Liver (tissue), 9 donors: ENCODE measurements around the gene IRF3. TPM values are rescaled to one million over a fixed set of nuclear protein-coding genes. Genes with fewer than 3 reads are reported as not detected.

Experiments used
- DNase-seq: peaks from one replicate; pipeline ENCODE4 v3.0.0-alpha.2; 2017; ENCODE audit warnings: low spot score
- H3K27ac ChIP-seq, 2 donors: one replicate each; pipeline ENCODE4 v1.7.0; 2013; ENCODE audit warnings: inconsistent platforms in 2 of 2, low read length in 2 of 2, control low read depth in 1 of 2, low read depth in 1 of 2, mild to moderate bottlenecking in 1 of 2
- H3K27me3 ChIP-seq, 4 donors: one replicate each; pipeline versions ENCODE4 v1.6.1 to v1.7.0; 2013; ENCODE audit warnings: low read length in 3 of 4, inconsistent platforms in 1 of 4, mild to moderate bottlenecking in 1 of 4, moderate library complexity in 1 of 4; ENCODE audit not compliant: control insufficient read depth in 4 of 4, insufficient read depth in 4 of 4
- H3K36me3 ChIP-seq, 4 donors: one replicate each; pipeline versions ENCODE4 v1.6.1 to v1.7.0; 2013; ENCODE audit warnings: low read length in 3 of 4, mild to moderate bottlenecking in 3 of 4, low read depth in 1 of 4, moderate library complexity in 1 of 4; ENCODE audit not compliant: control insufficient read depth in 4 of 4, insufficient read depth in 3 of 4
- H3K4me1 ChIP-seq, 4 donors: one replicate each; pipeline versions ENCODE4 v1.6.1 to v1.7.0; 2013; ENCODE audit warnings: low read length in 3 of 4, mild to moderate bottlenecking in 3 of 4, moderate library complexity in 1 of 4; ENCODE audit not compliant: control insufficient read depth in 4 of 4, insufficient read depth in 4 of 4
- H3K4me3 ChIP-seq, 3 donors: one replicate each; pipeline versions ENCODE4 v1.6.1 to v1.7.0; 2013; ENCODE audit warnings: low read length in 3 of 3, control low read depth in 1 of 3, low read depth in 1 of 3, mild to moderate bottlenecking in 1 of 3
- H3K9ac ChIP-seq, 2 donors: one replicate each; pipeline ENCODE4 v1.7.0; 2013; ENCODE audit warnings: low read length in 2 of 2, mild to moderate bottlenecking in 2 of 2, moderate library complexity in 2 of 2, control low read depth in 1 of 2, low read depth in 1 of 2
- H3K9me3 ChIP-seq, 4 donors: one replicate each; pipeline versions ENCODE4 v1.6.1 to v1.7.0; 2013; ENCODE audit warnings: low read length in 3 of 4; ENCODE audit not compliant: control insufficient read depth in 4 of 4
- ATF3 ChIP-seq: IDR thresholded peaks from 2 replicates; pipeline ENCODE4 v1.6.1; 2016; ENCODE audit warnings: antibody characterized with exemption
- CTCF ChIP-seq: fragments of 150-350 bp; IDR thresholded peaks from 2 replicates; pipeline ENCODE4 v1.5.1; 2017; ENCODE audit warnings: improper control_type of control experiment, low read depth, low read length; ENCODE audit not compliant: missing input control
- EGR1 ChIP-seq, 2 donors: IDR thresholded peaks; 2 replicates each; pipeline ENCODE4 v1.6.1; 2016 to 2018; ENCODE audit warnings: antibody characterized with exemption in 2 of 2, low read depth in 2 of 2
- FOXA1 ChIP-seq: IDR thresholded peaks from 2 replicates; pipeline ENCODE4 v1.6.1; 2016; ENCODE audit warnings: antibody characterized with exemption
- FOXA2 ChIP-seq: IDR thresholded peaks from 2 replicates; pipeline ENCODE4 v1.6.1; 2016; ENCODE audit warnings: antibody characterized with exemption
- GABPA ChIP-seq, 2 donors: IDR thresholded peaks in 1 of 2; conservative IDR thresholded peaks in 1 of 2; 2 replicates each; pipeline ENCODE4 v1.6.1; 2016; ENCODE audit warnings: antibody characterized with exemption in 2 of 2, mild to moderate bottlenecking in 1 of 2, moderate library complexity in 1 of 2
- HNF4A ChIP-seq, 2 donors: conservative IDR thresholded peaks; 2 replicates each; pipeline ENCODE4 v1.6.1; 2016; ENCODE audit warnings: antibody characterized with exemption in 2 of 2, mild to moderate bottlenecking in 2 of 2
- HNF4G ChIP-seq: IDR thresholded peaks from 2 replicates; pipeline ENCODE4 v1.6.1; 2016; ENCODE audit warnings: antibody characterized with exemption
- JUND ChIP-seq, 2 donors: IDR thresholded peaks; 2 replicates each; pipeline ENCODE4 v1.6.1; 2016; ENCODE audit warnings: antibody characterized with exemption in 2 of 2
- MAX ChIP-seq: IDR thresholded peaks from 2 replicates; pipeline ENCODE4 v1.6.1; 2016; ENCODE audit warnings: antibody characterized with exemption
- NR2F2 ChIP-seq: IDR thresholded peaks from 2 replicates; pipeline ENCODE4 v1.6.1; 2016; ENCODE audit warnings: antibody characterized with exemption
- RAD21 ChIP-seq, 2 donors: IDR thresholded peaks; 2 replicates each; pipeline ENCODE4 v1.6.1; 2016; ENCODE audit warnings: antibody characterized with exemption in 2 of 2, mild to moderate bottlenecking in 2 of 2
- REST ChIP-seq: IDR thresholded peaks from 2 replicates; pipeline ENCODE4 v1.6.1; 2016; ENCODE audit warnings: antibody characterized with exemption, mild to moderate bottlenecking
- RXRA ChIP-seq, 2 donors: IDR thresholded peaks; 2 replicates each; pipeline ENCODE4 v1.6.1; 2017 to 2018; ENCODE audit warnings: antibody characterized with exemption in 2 of 2, mild to moderate bottlenecking in 1 of 2
- SP1 ChIP-seq: IDR thresholded peaks from 2 replicates; pipeline ENCODE4 v1.6.1; 2018; ENCODE audit warnings: antibody characterized with exemption, mild to moderate bottlenecking
- TAF1 ChIP-seq: conservative IDR thresholded peaks from 2 replicates; pipeline ENCODE4 v1.6.1; 2016; ENCODE audit warnings: antibody characterized with exemption, mild to moderate bottlenecking
- YY1 ChIP-seq: IDR thresholded peaks from 2 replicates; pipeline ENCODE4 v1.6.1; 2016; ENCODE audit warnings: antibody characterized with exemption, mild to moderate bottlenecking
- ZBTB33 ChIP-seq: IDR thresholded peaks from 2 replicates; pipeline ENCODE4 v1.6.1; 2016; ENCODE audit warnings: antibody characterized with exemption
- WGBS: extraction: QIAGEN DNeasy Blood & Tissue Kit; methylation state at CpG from one replicate; pipeline ENCODE4 v1.1.7; 2013; 5-methylcytosine and 5-hydroxymethylcytosine counted together
- polyA plus RNA-seq, 2 donors: library from polyadenylated mRNA; stranded (reverse) in 1 of 2; unstranded in 1 of 2; fragments of 200-250 nt in 1 of 2; fragments of >200 nt in 1 of 2; fragmentation: Nextera tagmentation in 1 of 2; extraction: Ambion mirVana in 1 of 2; gene quantifications; one replicate each; pipeline versions ENCODE4 v1.2.1 to v1.2.3, GENCODE V29; 2013 to 2015
- total RNA-seq, 2 donors: library from RNA; depleted of rRNA; stranded (reverse); fragments of >200 nt; gene quantifications; one replicate each; pipeline ENCODE4 v1.2.3, GENCODE V29; 2014
- donor health status: healthy.
- donor health status: healthy.
- donor health status: healthy.
- donor health status: healthy.
- donor health status: healthy.

The IRF3 gene
- total and polyA plus RNA-seq, 4 donors: 18.2 to 33.6 (median 28.1) TPM

GRCh38 chr19:49658566-49659442 lies 6.9 kb downstream of the IRF3 start:
- Histone ChIP-seq H3K27me3 (no peaks in the 10 kb centered on the region), H3K9me3 (no peaks in the 10 kb centered on the region), H3K4me1 (peaks cover 2 to 8% (median 5%) of the 10 kb centered on the region in 4 donors), H3K4me3 (no peak overlapping the region), H3K9ac (no peak overlapping the region), H3K27ac (no peak overlapping the region), H3K36me3 (peaks cover 22 to 77% (median 35%) of the 10 kb centered on the region in 4 donors)
- 95% methylated on average over 12 of the region's 12 CpGs for WGBS
- TF ChIP-seq MAX: no peak
- no peak for TF ChIP-seq GABPA (IDR thresholded peaks at IDR 0.05 in 1 of 2, conservative IDR thresholded peaks at IDR 0.05 in 1 of 2)
- TF ChIP-seq FOXA2: no peak
- no peak for DNase-seq

GRCh38 chr19:49658139-49658517 lies 7.5 kb downstream of the IRF3 start:
- Histone ChIP-seq H3K27ac (no peak overlapping the region), H3K4me3 (no peak overlapping the region), H3K4me1 (peaks cover 0 to 3% (median under 1%) of the 10 kb centered on the region in 4 donors), H3K9ac (no peak overlapping the region), H3K36me3 (peaks cover 25 to 83% (median 38%) of the 10 kb centered on the region in 4 donors), H3K9me3 (no peaks in the 10 kb centered on the region), H3K27me3 (no peaks in the 10 kb centered on the region)
- TF ChIP-seq ZBTB33 (no peak), RXRA (IDR thresholded peaks at IDR 0.05) (no peak), JUND (IDR thresholded peaks at IDR 0.05) (no peak), REST (no peak), ATF3 (no peak), CTCF (no peak), HNF4A (conservative IDR thresholded peaks at IDR 0.05) (no peak), EGR1 (IDR thresholded peaks at IDR 0.05; ENCODE audit: low read depth in 2 of 2) (no peak), NR2F2 (no peak), GABPA (IDR thresholded peaks at IDR 0.05 in 1 of 2, conservative IDR thresholded peaks at IDR 0.05 in 1 of 2) (no peak), YY1 (no peak), SP1 (no peak), MAX (no peak), HNF4G (no peak), FOXA2 (no peak), TAF1 (no peak), RAD21 (IDR thresholded peaks at IDR 0.05) (no peak), FOXA1 (no peak)
- 93% methylated on average over 15 of the region's 15 CpGs for WGBS
- no peak for DNase-seq
